GM23248 (cell line): Measurements from ENCODE around the gene NUP93.

Experiments used
- EZH2 ChIP-seq: fragments of 200-600 bp; sonication (generic); IDR thresholded peaks from 2 replicates; pipeline ENCODE4 v1.6.1; 2018; ENCODE audit warnings: antibody characterized with exemption, mild to moderate bottlenecking; ENCODE audit not compliant: insufficient read depth, poor library complexity, severe bottlenecking
- EZH2phosphoT487 ChIP-seq: fragments of 200-600 bp; sonication (generic); IDR thresholded peaks from 2 replicates; pipeline ENCODE4 v1.6.1; 2018; ENCODE audit warnings: antibody characterized with exemption, moderate library complexity, mild to moderate bottlenecking, low read depth; ENCODE audit not compliant: insufficient read depth

DNA sequence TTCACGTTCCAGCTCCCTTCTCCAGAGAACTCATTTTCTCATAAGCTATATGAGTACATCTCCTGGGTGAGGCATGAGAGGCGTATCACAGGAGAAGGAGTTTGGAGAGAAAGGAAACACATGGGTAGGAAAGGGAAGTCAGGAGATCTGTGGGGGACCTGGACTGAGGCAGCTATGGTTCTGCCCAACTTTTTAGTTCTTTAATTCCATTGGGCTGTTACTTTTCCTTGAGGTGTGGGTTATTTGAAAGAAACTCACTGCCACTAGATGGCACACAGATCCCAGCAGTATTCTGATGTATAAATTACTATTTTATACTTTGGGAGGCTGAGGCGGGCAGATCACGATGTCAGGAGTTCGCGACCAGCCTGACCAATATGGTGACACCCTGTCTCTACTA, 63.6 kb downstream of the NUP93 start:
- TF ChIP-seq EZH2 (no peak), EZH2phosphoT487 (no peak)
